ENCODE data around the gene CC2D2A.

Gene CC2D2A

GRCh38 chr4:15636818-15637217, 167.1 kb downstream of the CC2D2A start:
- FAIRE-seq = no peak

GRCh38 chr4:15638418-15638817, 168.7 kb downstream of the CC2D2A start:
- DNase-seq (ENCODE audit: low spot score) (no peak), FAIRE-seq (no peak)

More at GRCh38 chr4:15636818-15637217, 167.1 kb downstream of the CC2D2A start:
- no peak for DNase-seq (ENCODE audit: low spot score)

- FAIRE-seq (no peak), DNase-seq (ENCODE audit: low spot score) (no peak)
Observed at GRCh38 chr4:15648600-15648999, 178.9 kb downstream of the CC2D2A start.

GRCh38 chr4:15649914-15650545, 180.3 kb downstream of the CC2D2A start:
- FAIRE-seq = no peak

More at GRCh38 chr4:15649914-15650545, 180.3 kb downstream of the CC2D2A start:
- peak; percentile 39 for DNase-seq (ENCODE audit: low spot score)
